GM18499 (cell line): ENCODE data around the gene PLPP1.

Source experiments
- ATAC-seq: cut with Tn5 transposase; IDR thresholded peaks from one replicate; pipeline ENCODE4 v1.9.1; 2021; ENCODE audit warnings: moderate number of reproducible peaks; ENCODE audit not compliant: insufficient read depth, unreplicated experiment

The PLPP1 gene

GRCh38 chr5:55415071-55415470 is 119.7 kb downstream of the PLPP1 start:
- no peak for ATAC-seq

DNA sequence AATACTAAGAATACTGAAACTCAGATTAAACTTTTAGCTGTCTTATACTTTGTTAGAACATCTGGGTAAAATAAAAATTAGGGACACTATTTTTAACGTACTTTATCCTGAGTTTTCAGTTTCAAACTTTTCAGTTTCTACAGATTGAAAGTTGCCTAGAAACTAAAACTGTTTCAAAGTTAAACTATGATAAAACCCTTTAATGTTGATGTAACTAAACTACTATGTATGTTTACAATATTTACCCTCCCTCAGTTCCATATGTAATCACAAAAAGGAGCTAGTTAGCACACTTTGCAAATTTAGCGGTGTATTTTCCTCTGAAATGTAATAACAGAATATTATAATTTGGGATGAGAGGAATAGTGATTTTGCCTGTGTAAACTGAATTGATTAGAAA is 121.1 kb downstream of the PLPP1 start:
- ATAC-seq = no peak

DNA sequence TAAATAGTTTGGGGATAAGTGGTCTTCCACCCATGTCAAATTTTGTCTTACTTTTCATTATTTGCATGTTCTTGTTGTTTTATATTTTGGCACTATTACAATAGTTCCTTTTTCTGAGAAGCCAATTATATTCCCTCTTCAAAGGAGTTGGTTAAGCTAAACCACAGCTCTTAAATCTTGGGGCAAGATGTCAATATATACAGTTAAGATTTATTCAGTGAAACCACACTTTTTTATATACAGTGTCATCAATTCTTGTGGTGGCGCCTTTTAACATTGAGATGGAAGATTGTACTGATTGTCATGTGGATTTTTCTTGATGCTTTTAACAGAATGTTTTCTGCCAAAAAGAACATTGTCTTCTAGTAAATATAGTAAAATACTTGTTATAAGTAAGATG is 122.9 kb downstream of the PLPP1 start:
- ATAC-seq = no peak

DNA sequence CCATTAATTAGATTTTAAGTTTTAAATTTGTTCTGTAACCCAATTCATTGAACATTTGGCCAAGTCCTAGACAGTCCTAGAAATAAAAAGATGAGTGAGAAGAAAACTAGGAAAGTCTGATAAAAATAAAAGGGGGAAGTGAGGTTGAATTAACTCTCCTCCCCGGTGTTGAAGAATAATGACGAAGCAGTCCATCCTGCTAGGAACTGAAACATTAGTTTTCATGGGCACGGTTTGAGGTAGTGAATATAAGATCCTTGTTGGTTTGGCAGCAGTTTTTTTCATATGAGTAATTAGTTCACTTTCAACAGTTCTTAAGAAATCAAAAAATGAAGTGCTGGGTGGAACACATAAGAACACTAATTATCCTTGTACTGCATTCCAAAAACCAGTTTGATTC is 123.9 kb downstream of the PLPP1 start:
- no peak for ATAC-seq

DNA sequence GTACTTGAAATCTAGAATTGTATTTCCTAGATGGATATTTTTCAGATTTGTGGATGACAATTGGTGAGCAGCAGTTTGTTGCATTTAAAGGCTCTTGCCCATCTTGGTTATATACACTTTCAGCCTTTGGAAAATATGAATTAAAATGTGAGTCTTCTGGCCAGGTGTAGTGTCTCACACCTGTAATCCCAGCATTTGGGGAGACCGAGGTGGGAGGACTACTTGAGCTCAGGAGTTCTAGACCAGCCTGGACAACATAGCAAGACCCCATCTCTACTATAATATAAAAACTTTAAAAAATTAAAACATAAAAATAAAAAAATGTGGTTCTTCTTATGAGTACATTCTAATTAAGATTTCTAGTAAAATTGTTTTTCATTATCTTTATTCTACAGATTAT is 125.0 kb downstream of the PLPP1 start:
- no peak for ATAC-seq

DNA sequence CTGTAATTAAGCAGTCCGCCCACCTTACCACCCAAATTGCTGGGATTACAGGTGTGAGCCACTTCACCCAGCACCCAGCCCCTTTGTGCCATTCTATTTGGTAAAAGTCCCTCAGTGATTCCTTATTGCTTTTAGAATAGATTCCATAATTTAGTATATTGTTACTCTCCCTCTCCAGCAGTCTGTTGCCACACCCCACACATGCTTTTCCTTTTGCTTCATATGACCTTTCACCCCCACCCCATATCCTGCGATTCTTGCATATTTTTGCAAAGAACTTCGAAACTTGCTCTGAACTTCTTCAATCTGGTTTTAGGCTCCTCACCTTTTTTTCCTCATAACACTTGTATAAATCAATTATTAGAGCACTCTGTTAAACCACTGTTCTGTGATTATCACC is 126.8 kb downstream of the PLPP1 start:
- no peak for ATAC-seq

- ATAC-seq = no peak
These were observed 127.6 kb downstream of the PLPP1 start for GRCh38 chr5:55407059-55407684.

DNA sequence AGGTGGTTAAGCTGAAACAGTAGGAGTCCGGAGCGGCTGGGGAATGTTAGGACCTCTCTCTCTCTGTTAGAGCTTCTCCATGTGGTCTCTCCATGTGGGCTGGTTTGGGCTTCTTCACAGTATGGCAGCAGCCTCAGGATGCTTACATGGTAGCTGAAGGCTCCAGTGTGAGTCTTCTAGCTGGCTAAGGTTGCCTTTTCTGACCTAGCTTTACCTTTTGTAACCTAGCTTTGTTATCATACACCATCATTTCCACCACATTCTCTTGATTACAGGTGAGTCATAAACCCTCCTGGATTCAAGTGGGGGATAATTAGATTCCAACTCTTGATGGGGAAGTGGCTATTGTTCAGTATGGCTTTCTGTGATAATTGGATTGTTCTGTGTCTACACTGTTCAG is 128.5 kb downstream of the PLPP1 start:
- ATAC-seq = no peak

DNA sequence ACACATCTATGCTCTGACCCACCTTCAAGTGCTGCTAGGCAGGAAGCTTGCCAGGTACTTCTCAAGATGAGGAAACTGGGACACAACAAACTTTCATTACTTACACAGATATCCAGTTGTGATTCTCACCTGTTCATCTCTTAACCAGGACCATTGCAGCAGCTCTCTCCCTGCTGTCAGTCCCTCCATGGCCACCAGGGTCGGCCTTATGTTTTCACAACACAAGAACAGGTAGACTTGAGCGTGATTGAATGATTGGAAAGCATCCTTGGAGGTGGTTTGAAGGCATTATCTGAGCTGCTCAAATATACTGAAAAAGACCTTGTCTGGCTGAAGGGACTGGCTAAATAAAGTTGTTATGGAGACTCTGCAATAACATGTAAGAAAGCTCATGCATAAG is 132.6 kb downstream of the PLPP1 start:
- ATAC-seq = no peak

GRCh38 chr5:55393501-55394175 is 141.1 kb downstream of the PLPP1 start:
- no peak for ATAC-seq

DNA sequence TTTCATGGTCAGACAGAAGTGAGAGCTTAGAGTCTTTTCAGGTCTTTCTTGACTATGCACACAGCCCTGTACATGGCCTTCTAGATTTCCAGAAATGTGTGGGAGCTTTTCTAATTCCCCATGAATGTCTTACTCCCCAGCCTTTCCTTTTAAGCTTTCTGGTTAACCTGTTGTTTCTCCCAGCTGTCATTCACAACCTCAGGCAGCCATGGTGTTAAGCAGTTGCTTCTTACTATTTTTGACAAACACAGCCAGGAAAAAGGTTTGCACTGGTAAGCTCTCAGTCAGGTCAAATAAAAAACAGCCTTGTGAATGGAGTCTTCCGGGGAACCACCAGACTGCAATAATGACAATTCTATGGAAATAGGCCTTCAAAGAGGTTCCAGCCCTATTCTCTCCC is 142.1 kb downstream of the PLPP1 start:
- ATAC-seq = no peak

GRCh38 chr5:55391707-55392106 is 143.1 kb downstream of the PLPP1 start:
- ATAC-seq = no peak

GRCh38 chr5:55387865-55388264 is 146.9 kb downstream of the PLPP1 start:
- no peak for ATAC-seq

DNA sequence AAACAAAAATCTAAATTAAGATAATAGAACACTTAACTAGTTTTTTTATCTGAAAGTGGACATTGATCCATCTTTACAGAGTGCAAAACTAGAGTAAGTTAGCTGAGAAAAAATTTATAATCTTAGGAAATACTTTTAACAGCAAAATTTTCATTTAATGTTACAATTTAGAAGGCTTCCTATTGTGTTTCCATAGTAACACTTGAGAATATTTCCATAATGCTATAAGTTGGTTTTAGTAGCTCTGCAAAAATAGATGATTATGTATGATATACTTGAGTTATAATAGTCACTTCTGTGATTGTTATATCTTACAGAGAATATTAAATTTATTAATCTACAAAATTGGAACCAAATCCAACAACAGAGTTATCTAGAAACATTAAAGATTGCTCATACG is 148.4 kb downstream of the PLPP1 start:
- no peak for ATAC-seq

DNA sequence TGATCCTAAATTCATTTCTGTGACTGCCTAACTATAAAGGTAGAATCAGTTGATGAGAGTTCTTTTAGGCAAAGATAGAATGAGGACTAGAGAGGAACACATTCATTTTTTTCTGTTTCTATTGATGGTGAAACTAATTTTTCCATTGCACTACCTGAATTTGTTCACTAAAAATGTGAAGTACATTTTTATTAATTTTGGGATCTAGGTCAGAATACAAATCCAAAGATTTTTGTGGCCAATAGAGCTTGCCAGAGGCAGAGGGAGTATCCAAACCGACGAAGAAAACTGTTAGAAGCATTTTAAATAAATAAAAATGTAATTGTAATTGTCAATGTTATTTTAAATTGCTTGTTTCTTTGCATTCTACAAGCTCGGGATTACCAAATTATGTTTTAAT is 148.9 kb downstream of the PLPP1 start:
- no peak for ATAC-seq

DNA sequence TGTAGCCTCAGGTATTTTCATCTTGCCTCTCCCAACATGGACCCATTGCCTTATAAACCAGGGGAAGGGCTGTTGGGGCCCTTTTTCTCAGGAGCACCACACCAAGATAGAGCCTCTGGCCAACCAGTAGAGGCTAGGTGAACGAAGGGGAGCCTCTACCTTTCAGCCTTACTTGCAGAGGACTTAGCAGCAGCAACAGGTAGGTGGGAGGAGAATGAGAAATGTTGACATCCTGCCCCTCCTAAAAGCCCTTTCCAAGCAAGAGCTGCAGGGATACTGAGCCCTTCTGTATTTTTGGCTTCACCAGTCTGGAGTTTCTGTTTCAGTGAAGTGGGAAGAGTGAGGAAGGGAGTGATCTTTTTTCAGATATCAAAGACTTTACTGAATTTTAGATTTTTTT is 149.5 kb downstream of the PLPP1 start:
- no peak for ATAC-seq

DNA sequence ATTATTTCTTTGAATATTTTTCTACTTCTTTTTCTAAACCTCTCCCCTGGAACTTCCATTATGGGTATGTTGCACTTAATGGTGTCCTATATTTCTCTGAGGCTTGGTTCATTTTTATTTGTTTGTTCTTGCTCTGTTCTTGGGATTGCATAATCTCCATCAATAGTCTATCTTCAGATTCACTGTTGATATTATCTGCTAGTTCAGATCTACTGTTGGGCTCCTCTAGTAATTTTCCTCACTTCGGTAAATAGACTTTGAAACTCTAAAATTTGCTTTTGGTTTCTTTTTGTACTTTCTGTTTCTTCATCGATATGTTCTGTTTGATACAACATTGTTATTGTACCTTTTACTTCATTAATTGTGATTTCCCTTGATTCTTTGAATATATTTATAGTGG is 150.7 kb downstream of the PLPP1 start:
- ATAC-seq = no peak

DNA sequence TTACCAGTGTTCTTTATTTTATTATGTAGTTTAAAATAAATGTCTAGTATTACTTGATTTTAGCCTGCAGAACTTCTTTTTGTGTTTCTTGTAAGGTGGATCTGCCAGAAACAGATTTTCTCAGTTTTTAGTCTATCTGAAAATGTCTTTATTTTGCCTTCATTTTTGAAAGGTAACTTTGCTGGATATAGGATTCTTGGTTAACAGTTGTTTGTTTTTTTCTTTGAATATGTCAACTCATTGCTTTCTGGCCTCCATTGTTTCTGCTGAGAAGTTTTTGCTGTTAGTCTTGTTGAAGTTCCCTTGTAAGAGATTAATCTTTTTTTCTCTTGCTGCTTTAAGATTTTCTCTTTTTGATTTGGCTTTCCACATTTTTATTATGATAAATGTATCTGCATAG is 151.5 kb downstream of the PLPP1 start:
- ATAC-seq = no peak

DNA sequence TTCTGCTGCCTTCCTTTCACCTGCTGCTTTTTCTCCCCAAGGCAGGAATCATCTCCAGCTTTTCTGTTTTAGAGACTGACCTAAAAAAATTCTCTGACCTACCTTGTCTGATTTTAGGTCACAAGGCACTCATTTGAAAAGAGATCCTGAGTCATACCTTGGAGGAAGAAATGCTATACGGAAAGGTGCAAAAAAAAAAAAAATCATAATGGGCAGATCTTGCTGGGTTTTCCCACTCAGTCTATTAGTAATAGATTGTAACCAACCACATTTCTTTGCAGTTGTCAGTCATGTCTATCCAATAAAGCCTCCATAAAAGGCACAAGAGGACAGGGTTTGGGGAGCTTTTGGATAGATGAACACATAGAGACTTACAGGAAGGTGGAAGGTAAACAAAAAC is 157.0 kb downstream of the PLPP1 start:
- no peak for ATAC-seq
